ENCODE data around the gene NUTM2D.
"Not testable (repeated sequence)": the region's sequence is repeated elsewhere in the genome, so short reads cannot be mapped to it uniquely, and the experiment has no call there.

DNA sequence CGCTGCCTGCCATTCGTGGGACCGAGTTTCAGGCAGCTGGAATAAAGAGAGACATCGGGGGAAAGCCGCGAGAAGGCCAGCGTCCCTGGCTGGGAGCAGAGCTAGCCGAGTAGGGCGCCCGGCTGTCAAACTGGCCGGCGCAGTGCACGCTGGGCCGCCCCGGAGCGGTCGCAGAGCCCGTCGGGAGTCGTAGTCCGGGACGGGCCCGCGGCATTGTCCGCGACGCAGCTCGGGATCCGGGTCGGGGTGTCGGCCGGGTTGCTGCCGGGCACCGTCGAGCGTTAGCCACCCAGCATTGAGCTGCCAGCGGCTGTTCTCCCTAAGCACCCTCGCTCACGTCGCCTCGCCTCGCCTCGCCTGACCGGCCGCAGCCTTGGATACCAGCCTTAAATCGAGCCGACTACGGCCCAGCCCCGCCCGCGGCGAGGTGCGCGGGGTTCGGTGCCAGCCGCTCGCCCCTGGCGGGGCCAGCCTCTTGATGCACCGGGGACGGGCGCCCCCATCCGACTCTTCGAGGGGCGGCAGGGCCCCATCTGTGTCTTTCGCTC is 14.8 kb upstream of the NUTM2D start:
- TF ChIP-seq, protein P1, sequence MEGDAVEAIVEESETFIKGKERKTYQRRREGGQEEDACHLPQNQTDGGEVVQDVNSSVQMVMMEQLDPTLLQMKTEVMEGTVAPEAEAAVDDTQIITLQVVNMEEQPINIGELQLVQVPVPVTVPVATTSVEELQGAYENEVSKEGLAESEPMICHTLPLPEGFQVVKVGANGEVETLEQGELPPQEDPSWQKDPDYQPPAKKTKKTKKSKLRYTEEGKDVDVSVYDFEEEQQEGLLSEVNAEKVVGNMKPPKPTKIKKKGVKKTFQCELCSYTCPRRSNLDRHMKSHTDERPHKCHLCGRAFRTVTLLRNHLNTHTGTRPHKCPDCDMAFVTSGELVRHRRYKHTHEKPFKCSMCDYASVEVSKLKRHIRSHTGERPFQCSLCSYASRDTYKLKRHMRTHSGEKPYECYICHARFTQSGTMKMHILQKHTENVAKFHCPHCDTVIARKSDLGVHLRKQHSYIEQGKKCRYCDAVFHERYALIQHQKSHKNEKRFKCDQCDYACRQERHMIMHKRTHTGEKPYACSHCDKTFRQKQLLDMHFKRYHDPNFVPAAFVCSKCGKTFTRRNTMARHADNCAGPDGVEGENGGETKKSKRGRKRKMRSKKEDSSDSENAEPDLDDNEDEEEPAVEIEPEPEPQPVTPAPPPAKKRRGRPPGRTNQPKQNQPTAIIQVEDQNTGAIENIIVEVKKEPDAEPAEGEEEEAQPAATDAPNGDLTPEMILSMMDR (IDR thresholded peaks at IDR 0.05; ENCODE audit: borderline replicate concordance, extremely low read depth, low read length, poor library complexity, severe bottlenecking) = peak; percentile 38
- TF ChIP-seq EZH2 (IDR thresholded peaks at IDR 0.05; ENCODE audit: borderline replicate concordance, low read depth, low read length, severe bottlenecking) = not testable (repeated sequence)
